ENCODE results near the gene DDN.

Gene DDN

DNA sequence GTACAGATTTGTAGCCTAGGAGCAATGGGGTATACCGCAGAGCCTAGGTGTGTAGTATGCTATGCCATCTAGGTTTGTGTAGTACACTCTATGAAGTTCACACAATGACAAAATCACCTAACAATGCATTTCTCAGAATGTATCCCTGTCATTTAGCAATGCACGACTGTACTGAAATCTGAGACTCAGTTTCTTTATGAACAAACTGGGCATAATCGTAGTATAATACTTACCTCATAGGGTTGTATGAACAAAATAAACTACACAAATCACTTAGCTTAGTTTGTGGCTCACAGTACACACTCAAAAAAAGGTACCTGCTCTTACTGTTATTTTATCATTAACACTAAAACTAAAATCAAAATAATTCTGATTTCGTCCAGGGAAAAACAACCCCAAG, 26.3 kb upstream of the DDN start:
- no peak overlapping the region for H3K56ac ChIP-seq (ENCODE audit: low read length)
- H4K5ac ChIP-seq (ENCODE audit: low read length) = no peak overlapping the region
- WGBS (ENCODE audit: extremely low coverage, insufficient coverage, low lambda C conversion rate) = no CpG with 5 or more reads among the region's 4 CpGs
- H3K27ac ChIP-seq (ENCODE audit: low read depth, low read length) = no peak overlapping the region
- H3K18ac ChIP-seq (ENCODE audit: low read length) = no peak overlapping the region
- no peak overlapping the region for H4K8ac ChIP-seq (ENCODE audit: low read depth, low read length)
- H3K36me3 ChIP-seq (ENCODE audit: control insufficient read depth, insufficient read depth, low read length) = peaks cover 29% of the 10 kb centered on the region
- H3K4me1 ChIP-seq (ENCODE audit: control insufficient read depth, low read depth, low read length) = no peaks in the 10 kb centered on the region
- no peak for DNase-seq
- no peaks in the 10 kb centered on the region for H3K79me2 ChIP-seq (ENCODE audit: control insufficient read depth, insufficient read depth, low read length)
- no peak overlapping the region for H3K4me3 ChIP-seq (ENCODE audit: low read length)
- no peaks in the 10 kb centered on the region for H3K79me1 ChIP-seq (ENCODE audit: low read length)
- H3K4ac ChIP-seq (ENCODE audit: low read depth, low read length) = no peak overlapping the region
- H3K23ac ChIP-seq (ENCODE audit: low read length) = no peak overlapping the region
- no peak overlapping the region for H3K4me2 ChIP-seq (ENCODE audit: low read length)
- H3K27me3 ChIP-seq (ENCODE audit: insufficient read depth, low read length, poor library complexity) = no peaks in the 10 kb centered on the region
- H2BK120ac ChIP-seq (ENCODE audit: low read depth, low read length) = no peak overlapping the region
- H2BK15ac ChIP-seq (replicated peaks; ENCODE audit: low read depth) = no peak overlapping the region
- H2AK5ac ChIP-seq (ENCODE audit: low read length) = no peak overlapping the region
- no peak overlapping the region for H2BK5ac ChIP-seq (ENCODE audit: low read length)
- no peak overlapping the region for H3K9ac ChIP-seq (ENCODE audit: low read length)

DNA sequence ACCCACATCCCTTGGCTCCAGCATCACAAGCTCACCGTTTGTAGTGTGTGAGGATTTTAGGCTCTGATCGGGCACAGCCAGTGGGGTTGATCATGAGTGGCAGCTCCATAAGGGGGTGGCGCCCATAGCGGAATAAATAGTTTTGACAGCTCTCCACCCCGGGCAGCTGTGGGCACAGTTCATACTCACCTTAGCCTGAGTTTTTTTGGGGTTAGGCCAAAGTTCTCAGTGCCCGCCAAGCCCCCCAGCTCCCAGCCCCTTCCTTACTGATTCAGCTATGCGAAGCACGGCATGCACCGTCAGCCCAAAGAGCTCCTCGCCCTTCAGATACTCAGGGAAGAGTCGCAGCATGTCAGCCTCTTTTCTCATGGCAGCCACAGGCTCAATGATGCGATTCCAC, 25.4 kb upstream of the DDN start:
- H2BK5ac ChIP-seq (ENCODE audit: low read length) = no peak overlapping the region
- H4K8ac ChIP-seq (ENCODE audit: low read depth, low read length) = no peak overlapping the region
- DNase-seq = no peak
- H4K5ac ChIP-seq (ENCODE audit: low read length) = no peak overlapping the region
- no peaks in the 10 kb centered on the region for H3K79me2 ChIP-seq (ENCODE audit: control insufficient read depth, insufficient read depth, low read length)
- no peak overlapping the region for H3K4me3 ChIP-seq (ENCODE audit: low read length)
- no peak overlapping the region for H3K4ac ChIP-seq (ENCODE audit: low read depth, low read length)
- no CpG with 5 or more reads among the region's 12 CpGs for WGBS (ENCODE audit: extremely low coverage, insufficient coverage, low lambda C conversion rate)
- no peak overlapping the region for H3K9ac ChIP-seq (ENCODE audit: low read length)
- no peaks in the 10 kb centered on the region for H3K27me3 ChIP-seq (ENCODE audit: insufficient read depth, low read length, poor library complexity)
- no peak overlapping the region for H2AK5ac ChIP-seq (ENCODE audit: low read length)
- H3K23ac ChIP-seq (ENCODE audit: low read length) = no peak overlapping the region
- no peak overlapping the region for H3K27ac ChIP-seq (ENCODE audit: low read depth, low read length)
- peaks cover 29% of the 10 kb centered on the region for H3K36me3 ChIP-seq (ENCODE audit: control insufficient read depth, insufficient read depth, low read length)
- no peaks in the 10 kb centered on the region for H3K79me1 ChIP-seq (ENCODE audit: low read length)
- H3K56ac ChIP-seq (ENCODE audit: low read length) = no peak overlapping the region
- H2BK15ac ChIP-seq (replicated peaks; ENCODE audit: low read depth) = no peak overlapping the region
- no peak overlapping the region for H3K4me2 ChIP-seq (ENCODE audit: low read length)
- H2BK120ac ChIP-seq (ENCODE audit: low read depth, low read length) = no peak overlapping the region
- no peak overlapping the region for H3K18ac ChIP-seq (ENCODE audit: low read length)
- H3K4me1 ChIP-seq (ENCODE audit: control insufficient read depth, low read depth, low read length) = no peaks in the 10 kb centered on the region

DNA sequence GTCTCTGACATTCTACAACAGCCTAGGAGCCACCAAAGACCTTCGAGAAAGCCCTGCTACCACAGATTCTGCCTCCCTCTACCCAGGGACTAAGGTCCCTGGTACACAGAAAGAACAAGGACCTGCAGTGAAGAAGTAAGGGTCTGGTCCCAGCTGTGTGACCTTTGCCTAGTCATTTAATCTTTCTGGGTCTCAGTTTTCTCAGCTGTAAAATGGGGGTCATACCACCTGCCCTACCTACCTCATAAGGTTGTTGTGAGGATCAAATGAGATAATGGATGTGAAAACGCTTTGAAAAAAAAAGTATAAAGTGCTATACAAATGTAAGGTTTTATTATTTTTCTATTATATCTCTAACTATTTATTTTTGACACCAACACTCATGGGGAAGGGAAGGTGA, 24.6 kb upstream of the DDN start:
- Histone ChIP-seq H3K79me2 (ENCODE audit: control insufficient read depth, insufficient read depth, low read length) (no peaks in the 10 kb centered on the region), H2BK120ac (ENCODE audit: low read depth, low read length) (no peak overlapping the region), H2BK5ac (ENCODE audit: low read length) (no peak overlapping the region), H3K23ac (ENCODE audit: low read length) (no peak overlapping the region), H3K27ac (ENCODE audit: low read depth, low read length) (no peak overlapping the region), H3K36me3 (ENCODE audit: control insufficient read depth, insufficient read depth, low read length) (peaks cover 29% of the 10 kb centered on the region), H3K4ac (ENCODE audit: low read depth, low read length) (no peak overlapping the region), H4K5ac (ENCODE audit: low read length) (no peak overlapping the region), H3K56ac (ENCODE audit: low read length) (no peak overlapping the region), H2AK5ac (ENCODE audit: low read length) (no peak overlapping the region), H3K79me1 (ENCODE audit: low read length) (no peaks in the 10 kb centered on the region), H2BK15ac (replicated peaks; ENCODE audit: low read depth) (no peak overlapping the region), H3K4me2 (ENCODE audit: low read length) (no peak overlapping the region), H3K18ac (ENCODE audit: low read length) (no peak overlapping the region), H3K27me3 (ENCODE audit: insufficient read depth, low read length, poor library complexity) (no peaks in the 10 kb centered on the region), H3K9ac (ENCODE audit: low read length) (no peak overlapping the region), H4K8ac (ENCODE audit: low read depth, low read length) (no peak overlapping the region), H3K4me1 (ENCODE audit: control insufficient read depth, low read depth, low read length) (no peaks in the 10 kb centered on the region), H3K4me3 (ENCODE audit: low read length) (no peak overlapping the region)
- WGBS (ENCODE audit: extremely low coverage, insufficient coverage, low lambda C conversion rate) = no CpG with 5 or more reads among the region's 2 CpGs
- DNase-seq = no peak

DNA sequence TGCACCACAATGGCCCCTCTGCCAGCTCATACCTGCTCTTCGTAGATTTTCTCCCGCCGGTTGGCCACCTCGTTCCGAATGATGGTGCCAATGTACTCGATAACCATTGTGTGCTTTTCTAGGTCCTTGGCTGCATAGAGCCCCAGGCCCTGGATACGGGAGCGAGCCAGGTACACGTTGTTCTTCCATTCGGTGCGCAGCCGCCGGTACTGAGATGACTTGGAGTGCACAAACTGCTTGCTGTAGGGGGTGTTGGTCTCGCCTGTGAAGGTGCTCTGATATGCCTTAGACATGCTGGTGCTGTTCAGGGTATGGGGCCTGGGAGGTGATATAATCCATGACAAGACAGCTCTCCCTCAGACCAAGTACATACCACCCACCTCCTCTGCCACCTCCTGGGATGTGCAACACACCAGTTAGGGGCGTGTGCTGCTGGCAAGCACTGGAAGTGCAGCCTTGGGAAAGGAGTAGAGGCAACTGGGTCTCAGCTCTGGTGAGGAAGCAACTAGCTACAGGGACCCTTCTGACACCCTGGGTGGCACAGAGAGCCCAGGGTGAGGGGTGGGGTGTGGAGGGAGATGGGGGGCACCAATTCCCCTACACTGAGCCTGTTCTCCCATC, 23.5 kb upstream of the DDN start:
- H3K27ac ChIP-seq (ENCODE audit: low read depth, low read length) = no peak overlapping the region

DNA sequence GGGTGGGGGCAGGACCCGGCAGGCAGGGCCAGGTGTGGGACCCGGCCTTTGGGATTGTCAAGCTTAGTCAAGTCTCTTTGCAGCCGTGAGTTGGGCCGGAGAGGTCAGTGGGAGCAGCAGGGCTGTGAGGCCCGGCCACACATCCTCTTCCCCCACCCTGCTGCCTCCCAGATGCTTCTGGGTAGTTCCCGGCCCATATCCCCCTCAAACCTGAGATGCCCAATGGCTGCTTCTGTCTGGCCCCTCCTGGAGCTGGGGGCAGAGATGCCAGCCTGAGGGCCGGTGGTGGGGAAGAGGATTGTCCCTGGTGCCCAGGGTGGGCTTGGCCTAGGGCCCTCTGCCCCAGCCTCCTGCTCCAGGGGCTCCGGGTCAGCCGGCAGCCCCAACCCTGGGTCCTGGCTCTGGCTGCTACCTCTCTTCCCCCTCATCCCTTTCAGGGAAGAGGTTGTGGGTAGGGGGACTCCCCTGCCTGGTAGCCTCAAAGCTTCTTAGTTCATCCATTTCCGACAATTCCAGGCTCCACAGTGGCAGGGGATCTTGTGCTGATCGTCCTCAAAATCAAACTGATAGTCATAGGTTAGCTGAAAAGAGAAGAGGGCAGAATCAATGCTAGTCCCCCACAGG, 22.2 kb upstream of the DDN start:
- Histone ChIP-seq H2AK5ac (ENCODE audit: low read length) (no peak overlapping the region), H3K4me1 (ENCODE audit: control insufficient read depth, low read depth, low read length) (no peaks in the 10 kb centered on the region), H3K56ac (ENCODE audit: low read length) (no peak overlapping the region), H3K27me3 (ENCODE audit: insufficient read depth, low read length, poor library complexity) (no peaks in the 10 kb centered on the region), H2BK120ac (ENCODE audit: low read depth, low read length) (no peak overlapping the region), H3K27ac (ENCODE audit: low read depth, low read length) (no peak overlapping the region), H3K4ac (ENCODE audit: low read depth, low read length) (no peak overlapping the region), H4K8ac (ENCODE audit: low read depth, low read length) (no peak overlapping the region), H3K79me1 (ENCODE audit: low read length) (no peaks in the 10 kb centered on the region), H2BK15ac (replicated peaks; ENCODE audit: low read depth) (no peak overlapping the region), H3K4me2 (ENCODE audit: low read length) (no peak overlapping the region), H3K23ac (ENCODE audit: low read length) (no peak overlapping the region), H3K36me3 (ENCODE audit: control insufficient read depth, insufficient read depth, low read length) (peaks cover 22% of the 10 kb centered on the region), H3K9ac (ENCODE audit: low read length) (no peak overlapping the region), H3K4me3 (ENCODE audit: low read length) (no peak overlapping the region), H3K79me2 (ENCODE audit: control insufficient read depth, insufficient read depth, low read length) (no peaks in the 10 kb centered on the region), H4K5ac (ENCODE audit: low read length) (no peak overlapping the region), H3K18ac (ENCODE audit: low read length) (no peak overlapping the region), H2BK5ac (ENCODE audit: low read length) (no peak overlapping the region)
- WGBS (ENCODE audit: extremely low coverage, insufficient coverage, low lambda C conversion rate) = no CpG with 5 or more reads among the region's 11 CpGs
- DNase-seq = no peak

More for the DNA sequence above, 23.5 kb upstream of the DDN start:
- no peak for DNase-seq
- no peak overlapping the region for H3K4me3 ChIP-seq (ENCODE audit: low read length)
- H3K9ac ChIP-seq (ENCODE audit: low read length) = no peak overlapping the region
- H2BK15ac ChIP-seq (replicated peaks; ENCODE audit: low read depth) = no peak overlapping the region
- no peak overlapping the region for H3K18ac ChIP-seq (ENCODE audit: low read length)
- H3K4me2 ChIP-seq (ENCODE audit: low read length) = no peak overlapping the region
- no peak overlapping the region for H4K5ac ChIP-seq (ENCODE audit: low read length)
- H2BK120ac ChIP-seq (ENCODE audit: low read depth, low read length) = no peak overlapping the region
- WGBS (ENCODE audit: extremely low coverage, insufficient coverage, low lambda C conversion rate) = no CpG with 5 or more reads among the region's 15 CpGs
- H3K4me1 ChIP-seq (ENCODE audit: control insufficient read depth, low read depth, low read length) = no peaks in the 10 kb centered on the region
- no peaks in the 10 kb centered on the region for H3K79me1 ChIP-seq (ENCODE audit: low read length)
- H3K4ac ChIP-seq (ENCODE audit: low read depth, low read length) = no peak overlapping the region
- no peaks in the 10 kb centered on the region for H3K79me2 ChIP-seq (ENCODE audit: control insufficient read depth, insufficient read depth, low read length)
- peaks cover 25% of the 10 kb centered on the region for H3K36me3 ChIP-seq (ENCODE audit: control insufficient read depth, insufficient read depth, low read length)
- H2BK5ac ChIP-seq (ENCODE audit: low read length) = no peak overlapping the region
- no peak overlapping the region for H2AK5ac ChIP-seq (ENCODE audit: low read length)
- H4K8ac ChIP-seq (ENCODE audit: low read depth, low read length) = no peak overlapping the region
- no peaks in the 10 kb centered on the region for H3K27me3 ChIP-seq (ENCODE audit: insufficient read depth, low read length, poor library complexity)
- H3K56ac ChIP-seq (ENCODE audit: low read length) = no peak overlapping the region
- H3K23ac ChIP-seq (ENCODE audit: low read length) = no peak overlapping the region

DNA sequence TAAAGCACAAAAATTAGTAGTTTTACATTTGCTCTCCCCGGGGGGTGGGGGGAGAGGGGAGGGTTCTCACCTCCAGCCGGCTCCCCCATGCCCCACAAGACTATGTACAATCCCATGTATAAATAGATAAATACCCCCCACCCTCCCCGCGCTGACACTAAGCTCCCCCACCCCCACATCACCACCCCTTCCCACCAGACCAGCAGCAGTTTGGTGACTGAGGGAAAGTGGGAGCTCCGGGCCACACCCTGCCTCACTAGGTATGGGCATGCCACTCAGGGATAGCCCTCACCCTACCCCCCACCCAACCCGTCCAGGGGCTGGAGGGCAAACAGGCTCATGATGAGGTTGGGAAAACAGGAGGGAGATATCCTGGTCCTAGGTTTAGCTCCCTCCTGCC, 21.3 kb upstream of the DDN start:
- Histone ChIP-seq H4K5ac (ENCODE audit: low read length) (no peak overlapping the region), H3K56ac (ENCODE audit: low read length) (no peak overlapping the region), H3K23ac (ENCODE audit: low read length) (no peak overlapping the region), H2BK5ac (ENCODE audit: low read length) (no peak overlapping the region), H3K27ac (ENCODE audit: low read depth, low read length) (no peak overlapping the region), H3K18ac (ENCODE audit: low read length) (no peak overlapping the region), H2BK120ac (ENCODE audit: low read depth, low read length) (no peak overlapping the region), H4K8ac (ENCODE audit: low read depth, low read length) (no peak overlapping the region), H3K79me1 (ENCODE audit: low read length) (no peaks in the 10 kb centered on the region), H2BK15ac (replicated peaks; ENCODE audit: low read depth) (no peak overlapping the region), H3K36me3 (ENCODE audit: control insufficient read depth, insufficient read depth, low read length) (peaks cover 19% of the 10 kb centered on the region), H3K79me2 (ENCODE audit: control insufficient read depth, insufficient read depth, low read length) (no peaks in the 10 kb centered on the region), H3K4me2 (ENCODE audit: low read length) (no peak overlapping the region), H3K9ac (ENCODE audit: low read length) (no peak overlapping the region), H2AK5ac (ENCODE audit: low read length) (no peak overlapping the region), H3K4ac (ENCODE audit: low read depth, low read length) (no peak overlapping the region), H3K27me3 (ENCODE audit: insufficient read depth, low read length, poor library complexity) (no peaks in the 10 kb centered on the region), H3K4me1 (ENCODE audit: control insufficient read depth, low read depth, low read length) (no peaks in the 10 kb centered on the region), H3K4me3 (ENCODE audit: low read length) (no peak overlapping the region)
- WGBS (ENCODE audit: extremely low coverage, insufficient coverage, low lambda C conversion rate) = no CpG with 5 or more reads among the region's 6 CpGs
- no peak for DNase-seq
